Thoracic aorta (tissue), 2 donors: ENCODE results near the gene IL15RA. TPM values are rescaled to one million over a fixed set of nuclear protein-coding genes. Genes with fewer than 3 reads are reported as not detected.

ENCODE experiments used
- ATAC-seq: fragments of 150-250 bp; one replicate; pipeline ENCODE4 v1.8.0; 2017; ENCODE audit warnings: low read depth; ENCODE audit not compliant: insufficient number of reproducible peaks, low FRiP score
- DNase-seq: peaks from one replicate; pipeline ENCODE4 v3.0.0-alpha.2; 2020; ENCODE audit warnings: low spot score
- H3K27ac ChIP-seq, 2 donors: fragments of 200-600 bp; sonication (generic); 1 replicate in 1 of 2; 2 replicates in 1 of 2; pipeline ENCODE4 v1.5.1; 2016; ENCODE audit warnings: mild to moderate bottlenecking in 2 of 2, moderate library complexity in 2 of 2
- H3K27me3 ChIP-seq: fragments of 200-600 bp; sonication (generic); replicated peaks from 2 replicates; pipeline ENCODE4 v1.6.0; 2016; ENCODE audit warnings: mild to moderate bottlenecking; ENCODE audit not compliant: insufficient read depth
- H3K36me3 ChIP-seq: fragments of 200-600 bp; sonication (generic); one replicate; pipeline ENCODE4 v1.5.1; 2016
- H3K4me1 ChIP-seq, 2 donors: fragments of 200-600 bp; sonication (generic); 1 replicate in 1 of 2; 2 replicates in 1 of 2; pipeline versions ENCODE4 v1.5.1 to v1.6.0; 2016; ENCODE audit warnings: low read depth in 2 of 2, mild to moderate bottlenecking in 1 of 2; ENCODE audit not compliant: control insufficient read depth in 1 of 2
- H3K4me3 ChIP-seq: fragments of 200-600 bp; sonication (generic); 2 replicates; pipeline ENCODE4 v1.5.1; 2016; ENCODE audit warnings: mild to moderate bottlenecking
- H3K9me3 ChIP-seq: fragments of 200-600 bp; sonication (generic); 2 replicates; pipeline ENCODE4 v1.5.1; 2016
- total RNA-seq, 2 donors: library from RNA; depleted of rRNA; stranded (reverse); fragments of >200 nt; gene quantifications; one replicate each; pipeline versions ENCODE4 v1.1.0 to v1.2.3, GENCODE V29; 2016
- TF ChIP-seq, protein P1 (sequence below): fragments of 200-600 bp; sonication (generic); IDR thresholded peaks from one replicate; pipeline ENCODE4 v1.5.1; 2019; ENCODE audit warnings: antibody characterized with exemption

IL15RA gene
- total RNA-seq, 2 donors from 2014 or later: 34.4 to 44.1 TPM

DNA sequence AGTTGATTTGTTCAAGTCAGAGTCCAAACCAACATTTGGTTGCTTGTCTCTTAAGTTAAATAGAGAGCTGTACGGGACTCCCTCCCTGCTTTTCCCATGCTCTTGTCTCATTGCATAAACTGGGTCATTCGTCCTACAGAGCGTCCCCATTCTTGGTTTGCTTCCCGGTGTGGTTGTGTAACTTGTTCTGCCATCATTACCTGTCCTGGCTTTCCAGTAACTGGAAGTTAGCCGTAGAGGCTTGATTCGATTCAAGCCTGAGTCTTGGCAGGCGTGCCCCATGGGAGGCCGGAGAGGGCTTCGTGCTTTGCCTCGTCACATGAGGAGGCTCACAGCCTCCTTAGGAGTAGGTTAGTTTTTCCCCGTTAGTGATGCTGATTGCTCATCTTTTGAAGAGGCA lies 47.1 kb downstream of the IL15RA start:
- H3K27me3 ChIP-seq: no peaks in the 10 kb centered on the region

DNA sequence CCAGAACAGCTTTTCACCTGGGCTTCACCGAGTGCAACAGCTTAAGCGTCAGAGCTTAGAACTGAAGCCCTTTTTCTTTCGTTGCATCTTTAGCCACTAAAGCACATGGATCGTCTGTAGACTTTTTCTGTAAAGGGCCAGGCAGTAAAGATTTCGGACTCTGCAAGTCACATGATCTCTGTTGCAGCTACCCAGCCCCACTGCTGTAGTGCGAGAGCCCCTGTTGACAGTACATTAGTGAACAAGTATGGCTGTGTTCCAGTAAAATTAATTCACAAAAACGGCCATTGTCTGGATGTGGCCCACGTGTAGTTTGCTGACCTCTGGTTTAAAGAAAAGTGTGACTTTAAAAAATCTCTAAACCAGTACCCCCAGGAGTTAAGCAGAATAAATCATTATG lies 47.9 kb downstream of the IL15RA start:
- Histone ChIP-seq H3K36me3 (peaks cover 43% of the 10 kb centered on the region), H3K27me3 (no peaks in the 10 kb centered on the region), H3K9me3 (no peaks in the 10 kb centered on the region), H3K4me1 (peaks cover 0 to 12% of the 10 kb centered on the region in 2 donors), H3K4me3 (no peak overlapping the region), H3K27ac (no peak overlapping the region)
- TF ChIP-seq, protein P1, sequence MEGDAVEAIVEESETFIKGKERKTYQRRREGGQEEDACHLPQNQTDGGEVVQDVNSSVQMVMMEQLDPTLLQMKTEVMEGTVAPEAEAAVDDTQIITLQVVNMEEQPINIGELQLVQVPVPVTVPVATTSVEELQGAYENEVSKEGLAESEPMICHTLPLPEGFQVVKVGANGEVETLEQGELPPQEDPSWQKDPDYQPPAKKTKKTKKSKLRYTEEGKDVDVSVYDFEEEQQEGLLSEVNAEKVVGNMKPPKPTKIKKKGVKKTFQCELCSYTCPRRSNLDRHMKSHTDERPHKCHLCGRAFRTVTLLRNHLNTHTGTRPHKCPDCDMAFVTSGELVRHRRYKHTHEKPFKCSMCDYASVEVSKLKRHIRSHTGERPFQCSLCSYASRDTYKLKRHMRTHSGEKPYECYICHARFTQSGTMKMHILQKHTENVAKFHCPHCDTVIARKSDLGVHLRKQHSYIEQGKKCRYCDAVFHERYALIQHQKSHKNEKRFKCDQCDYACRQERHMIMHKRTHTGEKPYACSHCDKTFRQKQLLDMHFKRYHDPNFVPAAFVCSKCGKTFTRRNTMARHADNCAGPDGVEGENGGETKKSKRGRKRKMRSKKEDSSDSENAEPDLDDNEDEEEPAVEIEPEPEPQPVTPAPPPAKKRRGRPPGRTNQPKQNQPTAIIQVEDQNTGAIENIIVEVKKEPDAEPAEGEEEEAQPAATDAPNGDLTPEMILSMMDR: no peak
- no peak for ATAC-seq
- DNase-seq: no peak

More for the DNA sequence above, 47.1 kb downstream of the IL15RA start:
- Histone ChIP-seq H3K36me3 (peaks cover 43% of the 10 kb centered on the region), H3K27ac (no peak overlapping the region), H3K4me1 (peaks cover 0 to 12% of the 10 kb centered on the region in 2 donors), H3K4me3 (no peak overlapping the region), H3K9me3 (no peaks in the 10 kb centered on the region)
- ATAC-seq (no peak), DNase-seq (no peak)
- TF ChIP-seq, protein P1: no peak

DNA sequence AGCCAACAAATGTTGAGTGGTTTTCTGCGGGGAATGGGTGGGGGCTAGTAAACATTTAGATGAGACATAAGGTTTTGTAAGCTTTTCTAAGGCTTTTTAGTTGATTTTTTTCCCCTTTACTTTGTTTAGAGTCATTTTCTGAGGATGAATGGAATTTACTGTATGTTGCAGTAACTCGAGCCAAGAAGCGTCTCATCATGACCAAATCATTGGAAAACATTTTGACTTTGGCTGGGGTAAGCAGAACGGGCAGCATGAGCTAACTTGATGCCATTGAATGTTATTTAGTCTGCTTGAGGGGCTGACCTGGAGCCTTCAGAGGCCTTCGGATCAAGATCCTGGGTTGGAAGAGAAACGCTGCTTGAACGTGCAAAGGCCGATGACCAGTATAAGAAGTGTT lies 50.0 kb downstream of the IL15RA start:
- no peak for DNase-seq
- no peaks in the 10 kb centered on the region for H3K9me3 ChIP-seq
- peak overlapping the region; percentile 53 to 67 for H3K27ac ChIP-seq

DNA sequence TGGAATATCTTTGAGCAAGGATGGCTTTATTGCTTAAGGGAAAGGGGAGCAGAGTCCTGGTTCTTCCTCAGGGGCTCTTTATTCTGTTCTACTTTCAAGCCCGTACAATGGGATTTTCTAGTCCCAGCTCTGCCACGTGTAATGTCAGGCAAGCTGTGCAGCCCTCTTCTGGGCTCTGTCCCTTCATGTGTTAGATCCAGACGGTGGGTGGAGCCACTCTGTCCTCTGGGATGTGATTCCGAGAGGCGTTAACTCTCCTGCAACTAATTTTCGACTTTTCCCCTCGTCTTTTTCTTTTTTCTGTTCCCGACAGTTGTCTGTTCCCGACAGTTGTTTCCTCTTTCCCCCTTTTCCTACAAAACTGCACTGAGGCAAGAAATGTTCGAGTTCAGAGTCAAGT lies 52.5 kb downstream of the IL15RA start:
- DNase-seq (no peak), ATAC-seq (no peak)
- TF ChIP-seq, protein P1: no peak
- Histone ChIP-seq H3K27me3 (no peaks in the 10 kb centered on the region), H3K9me3 (no peaks in the 10 kb centered on the region), H3K4me3 (no peak overlapping the region), H3K4me1 (peaks cover 0 to 12% of the 10 kb centered on the region in 2 donors), H3K36me3 (peaks cover 53% of the 10 kb centered on the region), H3K27ac (no peak overlapping the region)

More for the DNA sequence above, 50.0 kb downstream of the IL15RA start:
- peaks cover 0 to 12% of the 10 kb centered on the region in 2 donors for H3K4me1 ChIP-seq
- no peak for ATAC-seq
- no peak overlapping the region for H3K4me3 ChIP-seq
- no peaks in the 10 kb centered on the region for H3K27me3 ChIP-seq
- TF ChIP-seq, protein P1: no peak
- peaks cover 61% of the 10 kb centered on the region for H3K36me3 ChIP-seq

DNA sequence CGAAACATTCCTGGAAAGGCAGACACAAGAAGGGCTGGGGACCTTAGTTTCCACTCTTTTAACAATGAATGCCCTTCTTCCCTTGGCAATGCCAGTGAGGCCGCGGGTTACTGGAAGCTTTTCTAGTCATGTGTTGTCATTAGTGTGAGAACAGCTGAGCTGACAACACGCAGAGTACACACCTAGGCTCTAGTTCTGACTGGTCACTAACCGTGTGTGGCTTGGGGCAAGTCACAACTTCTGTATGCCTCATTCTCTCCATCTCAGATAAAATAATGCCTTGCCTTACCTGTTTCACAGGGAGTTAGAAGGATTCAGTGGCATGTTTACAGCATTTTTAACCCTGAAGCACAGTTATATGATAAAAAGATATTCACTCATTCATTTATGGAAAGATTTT lies 55.6 kb downstream of the IL15RA start:
- no peak for ATAC-seq
- H3K27ac ChIP-seq: no peak overlapping the region

More for the DNA sequence above, 55.6 kb downstream of the IL15RA start:
- DNase-seq: no peak
- no peak overlapping the region for H3K4me3 ChIP-seq
- TF ChIP-seq, protein P1: no peak
- H3K4me1 ChIP-seq: peaks cover 0 to 1% of the 10 kb centered on the region in 2 donors
- no peaks in the 10 kb centered on the region for H3K27me3 ChIP-seq
- peaks cover 67% of the 10 kb centered on the region for H3K36me3 ChIP-seq
- H3K9me3 ChIP-seq: no peaks in the 10 kb centered on the region
